Stimulated activated CD8-positive, alpha-beta memory T cell treated with anti-CD3 and anti-CD28 coated beads, Interleukin-2, amount 100 ng/mL, for 48 hours (primary cell): ENCODE results near the gene ABCC3.

ENCODE experiments used
- DNase-seq, 2 donors: peaks; one replicate each; pipeline ENCODE4 v3.0.0-alpha.2; 2020; ENCODE audit warnings: low read depth in 2 of 2

ABCC3 gene

GRCh38 chr17:50607522-50608175, 27.0 kb upstream of the ABCC3 start:
- DNase-seq = no peak

GRCh38 chr17:50608700-50609379, 25.8 kb upstream of the ABCC3 start:
- DNase-seq = no peak

- DNase-seq = no peak
These were observed 25.2 kb upstream of the ABCC3 start for GRCh38 chr17:50609380-50610074.

GRCh38 chr17:50611634-50612033, 23.0 kb upstream of the ABCC3 start:
- no peak for DNase-seq

- no peak for DNase-seq
These were observed 22.4 kb upstream of the ABCC3 start for GRCh38 chr17:50612281-50612680.

- DNase-seq = no peak
These were observed 21.4 kb upstream of the ABCC3 start for GRCh38 chr17:50613007-50613992.

GRCh38 chr17:50614471-50615051, 20.1 kb upstream of the ABCC3 start:
- no peak for DNase-seq

GRCh38 chr17:50615828-50616227, 18.9 kb upstream of the ABCC3 start:
- no peak for DNase-seq

GRCh38 chr17:50618300-50618699, 16.4 kb upstream of the ABCC3 start:
- no peak for DNase-seq

GRCh38 chr17:50618941-50619340, 15.7 kb upstream of the ABCC3 start:
- no peak for DNase-seq

GRCh38 chr17:50619489-50619888, 15.2 kb upstream of the ABCC3 start:
- DNase-seq = no peak

GRCh38 chr17:50620237-50620636, 14.4 kb upstream of the ABCC3 start:
- no peak for DNase-seq

- DNase-seq = no peak
These were observed 13.8 kb upstream of the ABCC3 start for GRCh38 chr17:50620858-50621257.

GRCh38 chr17:50621574-50622031, 13.1 kb upstream of the ABCC3 start:
- DNase-seq = no peak

- DNase-seq = no peak
These were observed 10.3 kb upstream of the ABCC3 start for GRCh38 chr17:50624321-50624934.

- no peak for DNase-seq
These were observed 9.4 kb upstream of the ABCC3 start for GRCh38 chr17:50625032-50625871.

- peak; percentile 47 to 51 for DNase-seq
These were observed 8.6 kb upstream of the ABCC3 start for GRCh38 chr17:50626037-50626574.

- DNase-seq = no peak
These were observed 7.5 kb upstream of the ABCC3 start for GRCh38 chr17:50627036-50627781.
